ENCODE measurements around the gene PFKM. TPM values are rescaled to one million over a fixed set of nuclear protein-coding genes. Genes with fewer than 3 reads are reported as not detected.

PFKM gene
- total RNA-seq, 6 experiments from 2014 or later = 67.7 to 87.1 (median 73.3) TPM

DNA sequence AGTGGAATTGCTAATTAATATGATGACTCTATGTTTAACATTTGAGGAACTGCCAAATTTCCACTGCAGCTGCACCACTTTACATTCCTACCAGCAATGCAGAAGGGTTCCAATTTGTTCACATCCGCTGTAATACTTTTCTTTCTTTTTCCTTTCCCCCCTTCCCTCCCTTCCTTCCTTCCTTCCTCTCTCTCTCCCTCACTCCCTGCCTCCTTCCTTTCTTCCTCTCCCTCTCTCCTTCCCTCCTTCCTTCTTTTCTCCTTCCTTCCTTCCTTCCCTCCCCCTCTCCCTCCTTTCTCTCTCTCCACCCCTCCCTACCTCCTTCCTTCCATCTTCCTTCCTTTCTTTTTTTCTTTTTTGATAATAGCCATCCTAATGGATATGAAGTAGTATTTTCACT is 3.2 kb upstream of the PFKM start:
- Mint-ChIP-seq H3K36me3 (ENCODE audit: low read depth) (no peaks in the 10 kb centered on the region), H3K9me3 (no peaks in the 10 kb centered on the region), H3K4me1 (ENCODE audit: low read depth) (peaks cover 28% of the 10 kb centered on the region), H3K27ac (no peak overlapping the region), H3K4me3 (no peak overlapping the region), H3K27me3 (ENCODE audit: insufficient read depth) (peaks cover 22% of the 10 kb centered on the region)
- DNase-seq = no peak
- TF ChIP-seq CTCF (IDR thresholded peaks at IDR 0.05) = no peak

DNA sequence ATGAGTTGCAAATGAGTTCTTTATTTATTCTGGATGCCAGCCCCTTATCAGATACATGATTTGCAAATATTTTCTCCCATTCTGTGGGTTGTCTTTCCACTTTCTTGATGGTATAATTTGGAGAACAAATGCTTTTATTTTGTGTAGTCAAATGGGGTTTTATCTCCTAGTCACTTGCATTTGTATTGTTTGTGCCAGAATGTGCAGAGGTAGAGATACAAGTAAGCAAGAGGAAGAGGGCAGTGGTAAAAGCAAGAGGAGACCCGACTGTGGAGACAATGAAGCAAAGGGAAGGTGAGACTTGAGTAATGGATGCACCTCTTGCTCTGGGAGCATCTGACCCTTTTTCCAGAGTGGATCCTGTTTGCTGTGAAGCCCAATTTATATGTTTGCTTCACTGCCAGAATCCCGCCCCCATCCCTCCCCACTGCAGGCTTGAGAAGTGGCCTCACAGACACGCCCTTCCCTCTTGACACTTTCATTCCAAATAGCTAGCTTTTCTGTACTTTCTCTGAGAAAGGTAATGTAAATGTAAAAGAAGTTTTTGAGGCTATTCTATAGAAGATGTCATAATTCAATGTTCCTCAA is 786 bp upstream of the PFKM start:
- Mint-ChIP-seq H3K36me3 (ENCODE audit: low read depth) (no peaks in the 10 kb centered on the region; the same call in 1 of the 2 replicates), H3K4me3 (peak overlapping the region; percentile 99), H3K9me3 (no peaks in the 10 kb centered on the region), H3K27me3 (ENCODE audit: insufficient read depth) (peaks cover 22% of the 10 kb centered on the region), H3K4me1 (ENCODE audit: low read depth) (peaks cover 32% of the 10 kb centered on the region), H3K27ac (no peak overlapping the region)
- TF ChIP-seq CTCF (IDR thresholded peaks at IDR 0.05) = no peak
- no peak for DNase-seq

- peaks cover 32% of the 10 kb centered on the region for H3K4me1 Mint-ChIP-seq (ENCODE audit: low read depth)
- no peak for TF ChIP-seq CTCF (IDR thresholded peaks at IDR 0.05)
- peaks cover 9% of the 10 kb centered on the region for H3K27me3 Mint-ChIP-seq (ENCODE audit: insufficient read depth)
- H3K27ac Mint-ChIP-seq = peak overlapping the region; percentile 87
- peak overlapping the region; percentile 99 for H3K4me3 Mint-ChIP-seq
- no peak for DNase-seq
- H3K36me3 Mint-ChIP-seq (ENCODE audit: low read depth) = no peaks in the 10 kb centered on the region; the same call in 1 of the 2 replicates
- H3K9me3 Mint-ChIP-seq = no peaks in the 10 kb centered on the region
These were observed 651 bp downstream of the PFKM start for GRCh38 chr12:48119834-48120195.

- H3K27ac Mint-ChIP-seq = no peak overlapping the region
- DNase-seq = no peak
- no peak overlapping the region for H3K4me3 Mint-ChIP-seq
- no peaks in the 10 kb centered on the region for H3K9me3 Mint-ChIP-seq
- peaks cover 8% of the 10 kb centered on the region for H3K36me3 Mint-ChIP-seq (ENCODE audit: low read depth)
- peaks cover 2% of the 10 kb centered on the region; the same call in 1 of the 2 replicates for H3K27me3 Mint-ChIP-seq (ENCODE audit: insufficient read depth)
- TF ChIP-seq CTCF (IDR thresholded peaks at IDR 0.05) = no peak
- peaks cover 27% of the 10 kb centered on the region for H3K4me1 Mint-ChIP-seq (ENCODE audit: low read depth)
These were observed 2.4 kb downstream of the PFKM start for GRCh38 chr12:48121522-48121921.

- no peak for TF ChIP-seq CTCF (IDR thresholded peaks at IDR 0.05)
- Mint-ChIP-seq H3K4me1 (ENCODE audit: low read depth) (peaks cover 27% of the 10 kb centered on the region), H3K27me3 (ENCODE audit: insufficient read depth) (no peaks in the 10 kb centered on the region; the same call in 1 of the 2 replicates), H3K9me3 (no peaks in the 10 kb centered on the region), H3K4me3 (no peak overlapping the region), H3K36me3 (ENCODE audit: low read depth) (peaks cover 15% of the 10 kb centered on the region), H3K27ac (no peak overlapping the region)
- no peak for DNase-seq
These were observed 3.1 kb downstream of the PFKM start for GRCh38 chr12:48122065-48122834.

Data from HFFc6 (cell line).